Colonic mucosa (tissue), 4 donors: ENCODE results near the gene AUP1. TPM values are rescaled to one million over a fixed set of nuclear protein-coding genes. Genes with fewer than 3 reads are reported as not detected.

Source experiments
- DNase-seq: peaks from one replicate; pipeline ENCODE4 v3.0.0-alpha.2; 2020
- H3K27ac ChIP-seq: fragments of 200-600 bp; one replicate; pipeline ENCODE4 v1.8.0; 2021
- H3K27me3 ChIP-seq: fragments of 200-600 bp; one replicate; pipeline ENCODE4 v1.8.0; 2021
- H3K36me3 ChIP-seq: fragments of 200-600 bp; one replicate; pipeline ENCODE4 v1.8.0; 2021
- H3K4me1 ChIP-seq: fragments of 200-600 bp; one replicate; pipeline ENCODE4 v1.8.0; 2021; ENCODE audit warnings: mild to moderate bottlenecking
- H3K4me3 ChIP-seq: fragments of 200-600 bp; one replicate; pipeline ENCODE4 v1.8.0; 2021
- H3K9ac ChIP-seq, 2 donors: one replicate each; pipeline ENCODE4 v1.7.0; 2013; ENCODE audit warnings: control low read depth in 2 of 2, low read depth in 2 of 2, low read length in 2 of 2
- H3K9me3 ChIP-seq: fragments of 200-600 bp; one replicate; pipeline ENCODE4 v1.8.0; 2021
- intact Hi-C: fragments of 100-400 bp; cut with DNase I; formaldehyde crosslinking; loops from one replicate; pipeline ENCODE4 v1.14.1; 2022
- total RNA-seq, 2 donors: library from RNA; stranded (reverse); fragmentation: NEBNext Ultra II Directional in 1 of 2; extraction: Animal tissue kit (Norgen Biotek cat#: 25700) in 1 of 2; gene quantifications; one replicate each; pipeline ENCODE4 v1.2.1, GENCODE V29; 2021
- TF ChIP-seq, protein P1 (sequence below): fragments of 200-600 bp; IDR thresholded peaks from one replicate; pipeline ENCODE4 v1.8.0; 2022; ENCODE audit warnings: antibody characterized with exemption, mild to moderate bottlenecking
- donor health status: healthy.
- donor health status: DM: no; HTN: no; CAD: no.
- donor health status: DM: no; HTN: no; CAD: no.

The AUP1 gene
- total RNA-seq, 2 donors from 2014 or later: 107 to 212 TPM

DNA sequence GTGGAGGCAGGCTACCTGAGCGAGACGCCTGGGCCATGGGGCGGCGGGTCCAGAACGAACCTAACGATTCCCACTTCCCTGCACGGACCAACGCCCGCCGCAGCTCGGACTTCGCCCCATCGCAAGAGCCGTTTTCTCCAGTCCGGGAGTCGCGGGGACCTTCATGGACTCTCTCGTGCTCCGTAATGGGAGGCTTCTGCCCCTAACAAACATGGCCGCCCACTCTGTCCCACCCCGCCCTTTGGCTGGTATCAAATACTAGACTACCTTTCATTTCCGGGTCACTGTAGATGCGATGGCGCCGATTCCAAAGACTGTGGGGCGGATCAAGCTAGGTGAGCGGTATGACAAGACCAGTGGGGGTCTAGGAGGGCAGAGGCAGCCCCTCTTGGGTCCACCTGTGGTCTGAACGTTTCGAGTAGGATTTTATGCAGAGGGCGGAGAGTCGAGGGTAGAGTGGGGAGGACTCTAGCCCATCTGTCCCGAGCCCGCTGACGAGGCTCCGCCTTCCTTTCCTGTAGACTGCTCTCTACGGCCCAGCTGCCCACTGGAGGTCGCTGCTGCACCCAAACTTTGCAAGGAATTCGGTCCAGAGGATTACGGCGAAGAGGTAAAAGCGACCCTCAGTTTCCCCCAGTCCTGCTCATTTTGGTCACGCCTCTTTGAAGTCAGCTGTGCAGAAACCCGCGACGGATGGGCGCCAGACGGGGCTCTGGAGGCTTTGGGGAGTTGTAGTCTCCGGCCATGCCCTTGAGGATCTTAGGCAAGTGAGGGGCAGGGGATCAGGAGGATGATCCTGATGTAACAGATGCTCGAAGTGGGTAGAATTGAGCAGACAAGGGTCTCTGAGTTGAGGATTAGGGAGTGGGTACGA is 46.5 kb downstream of the AUP1 start, which contains the start of the genes CCDC142 and TTC31:
Gene CCDC142 (minus strand): TSS at position 198 of the 874 bp plus-strand sequence. CDS start 161 bp downstream, at position 37.
Gene TTC31 (plus strand): TSS at position 281 of the 874 bp plus-strand sequence. CDS start 15 bp downstream, at position 296.
- Histone ChIP-seq H3K9ac (peak within 1 kb of the TSS; percentile 79 to 80), H3K4me1 (peaks cover 16% of the 10 kb centered on the region), H3K27me3 (no peaks in the 10 kb centered on the region), H3K36me3 (no peaks in the 10 kb centered on the region), H3K9me3 (no peaks in the 10 kb centered on the region), H3K4me3 (peak within 1 kb of the TSS; percentile 86), H3K27ac (peak within 1 kb of the TSS; percentile 91)
- intact Hi-C loops: loop anchor here (2.0 to 10.0 kb wide), 3 partner anchors 49 to 392 kb away; no protein-coding TSS in a partner anchor
- peak; percentile 97 for DNase-seq
- TF ChIP-seq, protein P1, sequence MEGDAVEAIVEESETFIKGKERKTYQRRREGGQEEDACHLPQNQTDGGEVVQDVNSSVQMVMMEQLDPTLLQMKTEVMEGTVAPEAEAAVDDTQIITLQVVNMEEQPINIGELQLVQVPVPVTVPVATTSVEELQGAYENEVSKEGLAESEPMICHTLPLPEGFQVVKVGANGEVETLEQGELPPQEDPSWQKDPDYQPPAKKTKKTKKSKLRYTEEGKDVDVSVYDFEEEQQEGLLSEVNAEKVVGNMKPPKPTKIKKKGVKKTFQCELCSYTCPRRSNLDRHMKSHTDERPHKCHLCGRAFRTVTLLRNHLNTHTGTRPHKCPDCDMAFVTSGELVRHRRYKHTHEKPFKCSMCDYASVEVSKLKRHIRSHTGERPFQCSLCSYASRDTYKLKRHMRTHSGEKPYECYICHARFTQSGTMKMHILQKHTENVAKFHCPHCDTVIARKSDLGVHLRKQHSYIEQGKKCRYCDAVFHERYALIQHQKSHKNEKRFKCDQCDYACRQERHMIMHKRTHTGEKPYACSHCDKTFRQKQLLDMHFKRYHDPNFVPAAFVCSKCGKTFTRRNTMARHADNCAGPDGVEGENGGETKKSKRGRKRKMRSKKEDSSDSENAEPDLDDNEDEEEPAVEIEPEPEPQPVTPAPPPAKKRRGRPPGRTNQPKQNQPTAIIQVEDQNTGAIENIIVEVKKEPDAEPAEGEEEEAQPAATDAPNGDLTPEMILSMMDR: peak; percentile 73

DNA sequence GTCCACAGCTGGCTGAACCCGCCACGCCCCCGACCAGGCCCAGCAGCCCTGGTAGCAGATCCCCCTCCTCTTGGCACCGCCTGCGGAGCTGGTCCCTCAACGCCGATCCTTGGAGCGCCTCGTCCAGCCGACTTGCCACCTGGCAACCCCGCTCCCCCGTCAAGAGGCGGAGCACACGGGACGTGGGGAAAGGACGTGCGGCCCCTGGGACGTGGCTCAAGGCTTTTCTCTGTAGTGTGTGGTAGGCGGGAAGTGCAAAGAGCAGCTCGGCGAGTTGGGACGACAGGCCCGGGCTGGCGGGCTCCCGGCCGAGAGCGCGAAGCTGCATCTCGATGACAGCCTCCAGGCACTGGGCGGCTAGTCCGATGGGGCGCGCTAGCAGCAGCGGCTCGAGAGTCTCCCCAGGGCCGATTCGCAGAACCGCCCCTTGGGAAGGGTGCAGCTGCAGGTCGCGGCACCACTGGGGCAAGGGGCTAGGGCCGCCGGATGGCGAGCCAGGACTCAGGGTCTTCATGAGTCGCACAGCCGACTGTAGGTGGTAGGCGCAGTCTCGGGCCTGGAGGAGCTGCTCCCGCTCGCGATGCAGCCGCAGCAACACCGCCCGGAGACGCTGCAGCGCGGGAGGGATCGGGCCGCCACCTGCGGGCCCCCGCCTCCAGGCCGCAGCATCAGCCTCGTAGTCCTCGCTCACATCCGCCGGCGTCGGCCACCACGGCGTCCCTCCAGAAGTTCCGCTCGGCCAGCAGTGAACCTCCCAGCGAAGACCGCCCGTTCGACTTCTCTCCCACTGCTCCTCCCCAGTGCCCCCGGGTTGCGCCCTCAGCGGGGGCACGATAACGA is 47.3 kb downstream of the AUP1 start:
- TF ChIP-seq, protein P1: no peak
- no peaks in the 10 kb centered on the region for H3K27me3 ChIP-seq
- peaks cover 16% of the 10 kb centered on the region for H3K4me1 ChIP-seq
- peak overlapping the region; percentile 86 for H3K4me3 ChIP-seq
- no peaks in the 10 kb centered on the region for H3K9me3 ChIP-seq
- intact Hi-C loops: loop anchor here (2.0 to 10.0 kb wide), 3 partner anchors 50 to 393 kb away; no protein-coding TSS in a partner anchor
- no peaks in the 10 kb centered on the region for H3K36me3 ChIP-seq
- H3K27ac ChIP-seq: peak overlapping the region; percentile 91
- H3K9ac ChIP-seq: peak overlapping the region; percentile 79 to 80
- DNase-seq: no peak

DNA sequence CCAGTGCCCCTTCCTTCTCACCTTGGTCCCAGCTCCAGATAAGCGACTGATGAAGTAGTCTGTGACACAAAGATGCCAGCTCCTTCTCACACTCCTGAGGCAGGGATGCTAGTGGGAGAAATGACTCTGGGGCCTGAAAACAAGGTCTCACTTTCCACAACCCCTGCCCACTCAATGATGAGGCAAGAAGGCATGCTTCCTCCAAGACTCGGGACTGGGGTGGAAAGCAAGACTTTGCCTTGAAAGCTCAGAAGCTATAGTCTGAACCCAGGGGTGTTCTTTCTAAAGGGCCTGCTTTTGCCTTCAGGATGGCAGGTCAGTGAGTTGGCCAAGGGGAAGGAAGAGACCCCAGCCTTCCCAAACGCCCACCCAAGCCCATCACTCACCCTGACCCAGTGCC is 48.1 kb downstream of the AUP1 start:
- H3K27ac ChIP-seq: no peak overlapping the region
- TF ChIP-seq, protein P1: no peak
- H3K4me3 ChIP-seq: peak overlapping the region; percentile 86
- H3K4me1 ChIP-seq: peaks cover 16% of the 10 kb centered on the region
- H3K27me3 ChIP-seq: no peaks in the 10 kb centered on the region
- H3K9ac ChIP-seq: peak overlapping the region; percentile 79 to 80
- H3K36me3 ChIP-seq: no peaks in the 10 kb centered on the region
- DNase-seq: no peak
- intact Hi-C loops: loop anchor here (5.0 to 10.0 kb wide), 2 partner anchors 51 to 393 kb away; no protein-coding TSS in a partner anchor
- no peaks in the 10 kb centered on the region for H3K9me3 ChIP-seq

Other genes starting within 250 kb of the AUP1 start
- 1 to 10 TPM in 1 of 2 donors, under 1 TPM in 1; 0.45 to 2.8 TPM for gene SLC4A5, start 186.3 kb downstream of the AUP1 start, total RNA-seq
- 100 to 1,000 TPM; 111 to 114 TPM for gene DCTN1, start 149.4 kb downstream of the AUP1 start, total RNA-seq
- gene C2orf81, start 108.1 kb downstream of the AUP1 start, total RNA-seq: 1 to 10 TPM in 1 of 2 donors, under 1 TPM in 1; 0.62 to 1.1 TPM
- 1 to 10 TPM; 7.5 to 9.0 TPM for gene WDR54, start 108.0 kb downstream of the AUP1 start, total RNA-seq
- gene RTKN, start 87.8 kb downstream of the AUP1 start, total RNA-seq: 10 to 100 TPM; 51.4 to 89.9 TPM
- gene INO80B, start 74.6 kb downstream of the AUP1 start, total RNA-seq: 10 to 100 TPM; 18.2 to 23.9 TPM
- gene WBP1, start 71.3 kb downstream of the AUP1 start, total RNA-seq: 10 to 100 TPM; 47.6 to 48.3 TPM
- 10 to 100 TPM; 42.4 to 86.2 TPM for gene MOGS, start 64.3 kb downstream of the AUP1 start, total RNA-seq
- gene MRPL53, start 57.0 kb downstream of the AUP1 start, total RNA-seq: 10 to 100 TPM; 64.6 to 90.3 TPM
- gene CCDC142, start 46.7 kb downstream of the AUP1 start, total RNA-seq: 10 to 100 TPM; 14.5 to 28.3 TPM
- 10 to 100 TPM; 23.3 to 25.2 TPM for gene TTC31, start 46.6 kb downstream of the AUP1 start, total RNA-seq
- gene LBX2, start 30.1 kb downstream of the AUP1 start, total RNA-seq: under 1 TPM; 0.50 to 0.99 TPM
- gene PCGF1, start 22.0 kb downstream of the AUP1 start, total RNA-seq: 10 to 100 TPM; 16.1 to 19.9 TPM
- gene TLX2, start 15.3 kb downstream of the AUP1 start, total RNA-seq: under 1 TPM; 0.12 to 0.40 TPM
- gene DQX1, start 3.5 kb downstream of the AUP1 start, total RNA-seq: 10 to 100 TPM; 34.2 to 36.8 TPM
- gene HTRA2, start 227 bp upstream of the AUP1 start, total RNA-seq: 10 to 100 TPM; 26.3 to 41.5 TPM
- 1 to 10 TPM; 2.9 to 4.7 TPM for gene LOXL3, start 24.2 kb upstream of the AUP1 start, total RNA-seq
- 10 to 100 TPM; 20.9 to 26.5 TPM for gene DOK1, start 25.0 kb upstream of the AUP1 start, total RNA-seq
- gene M1AP, start 118.6 kb upstream of the AUP1 start, total RNA-seq: under 1 TPM in 1 of 2 donors, not detected in 1; 0.35 TPM
- gene SEMA4F, start 124.5 kb upstream of the AUP1 start, total RNA-seq: 1 to 10 TPM; 4.4 to 5.5 TPM